ENCODE results near the gene PRR23B.

PRR23B gene

DNA sequence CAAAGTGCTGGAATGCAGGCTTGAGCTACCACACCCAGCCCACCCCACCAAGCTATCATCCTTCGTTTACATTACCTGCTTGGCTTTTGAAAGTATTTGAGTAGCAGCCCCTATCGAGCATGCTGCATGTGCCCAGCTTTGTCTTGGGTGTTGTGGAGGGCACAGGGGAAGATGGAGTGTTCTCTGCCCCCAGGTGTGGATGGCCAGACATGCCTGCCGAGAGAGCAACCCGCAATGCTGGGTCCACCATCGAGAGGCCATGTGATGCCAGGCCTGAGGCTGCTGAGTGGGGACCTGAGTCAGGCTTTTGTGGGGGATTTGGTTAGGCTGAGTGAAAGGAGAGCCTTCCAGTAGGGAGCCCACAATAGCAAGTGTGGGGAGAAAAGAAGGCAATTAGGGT is 47.8 kb downstream of the PRR23B start:
- no peak for DNase-seq

DNA sequence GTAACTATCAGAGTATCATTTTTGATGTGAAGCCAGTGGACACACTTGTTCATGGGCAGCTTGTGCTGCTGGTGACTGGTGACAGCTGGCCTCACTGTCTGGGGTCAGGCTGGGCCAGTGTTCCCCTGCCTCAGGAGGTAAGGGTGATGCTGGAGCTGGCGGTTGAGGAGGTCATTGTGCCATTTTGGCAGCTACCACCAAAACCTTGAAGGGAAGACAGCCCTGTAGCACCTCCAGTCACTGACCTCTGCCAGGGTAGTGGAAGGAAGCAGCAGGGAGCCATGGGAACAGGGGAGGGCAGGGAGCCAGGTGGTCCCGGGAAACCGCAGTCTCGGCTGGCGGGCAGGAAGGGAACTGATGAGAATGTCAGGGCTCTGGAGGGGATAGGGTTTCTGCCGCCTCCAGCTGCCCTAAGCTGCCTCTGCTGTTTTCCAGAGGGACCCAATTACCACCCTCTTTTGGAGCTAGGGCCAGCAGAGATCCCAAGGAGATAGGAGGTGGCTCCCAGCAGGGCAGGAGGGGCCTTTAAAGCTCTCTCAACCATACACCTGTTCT is 48.9 kb downstream of the PRR23B start:
- no peak for DNase-seq
